HG02973 (cell line): ENCODE data around the gene VCPKMT.
"Not testable (repeated sequence)": the region's sequence is repeated elsewhere in the genome, so short reads cannot be mapped to it uniquely, and the experiment has no call there.

Experiments
- ATAC-seq: cut with Tn5 transposase; IDR thresholded peaks from one replicate; pipeline ENCODE4 v1.9.1; 2021; ENCODE audit warnings: moderate library complexity; ENCODE audit not compliant: unreplicated experiment

Gene VCPKMT

GRCh38 chr14:50093496-50093895, 22.9 kb downstream of the VCPKMT start:
- no peak for ATAC-seq

GRCh38 chr14:50092006-50092555, 24.3 kb downstream of the VCPKMT start:
- no peak for ATAC-seq

- no peak for ATAC-seq
Observed at GRCh38 chr14:50091240-50091913, 25.0 kb downstream of the VCPKMT start.

- no peak for ATAC-seq
Observed at GRCh38 chr14:50089208-50089607, 27.2 kb downstream of the VCPKMT start.

- ATAC-seq, result no peak
Observed at GRCh38 chr14:50088731-50089130, 27.6 kb downstream of the VCPKMT start.

- ATAC-seq, result no peak
Observed at GRCh38 chr14:50088117-50088515, 28.3 kb downstream of the VCPKMT start.

GRCh38 chr14:50087341-50088116, 28.8 kb downstream of the VCPKMT start:
- ATAC-seq, result no peak

- no peak for ATAC-seq
Observed at GRCh38 chr14:50086321-50086711, 30.1 kb downstream of the VCPKMT start.

- peak; percentile 42 for ATAC-seq
Observed at GRCh38 chr14:50085570-50086320, 30.6 kb downstream of the VCPKMT start.

- no peak for ATAC-seq
Observed at GRCh38 chr14:50084666-50085065, 31.7 kb downstream of the VCPKMT start.

- ATAC-seq, result peak; percentile 44
Observed at GRCh38 chr14:50083467-50084337, 32.7 kb downstream of the VCPKMT start.

- ATAC-seq, result peak; percentile 64
Observed at GRCh38 chr14:50082784-50083466, 33.4 kb downstream of the VCPKMT start.

GRCh38 chr14:50082308-50082742, 34.0 kb downstream of the VCPKMT start:
- no peak for ATAC-seq

GRCh38 chr14:50079103-50079502, 37.3 kb downstream of the VCPKMT start:
- ATAC-seq, result not testable (repeated sequence)

- not testable (repeated sequence) for ATAC-seq
Observed at GRCh38 chr14:50073663-50074062, 42.7 kb downstream of the VCPKMT start.

GRCh38 chr14:50072395-50072794, 44.0 kb downstream of the VCPKMT start:
- ATAC-seq, result no peak

- no peak for ATAC-seq
Observed at GRCh38 chr14:50070840-50071548, 45.4 kb downstream of the VCPKMT start.

- ATAC-seq, result no peak
Observed at GRCh38 chr14:50070230-50070629, 46.1 kb downstream of the VCPKMT start.

GRCh38 chr14:50069325-50069724, 47.0 kb downstream of the VCPKMT start:
- ATAC-seq, result no peak
